AG09319 (cell line): ENCODE results near the gene NOL4L.

Experiments
- DNase-seq: peaks from one replicate; pipeline ENCODE4 v3.0.0-alpha.2; 2010; ENCODE audit warnings: low read depth; ENCODE audit errors: extremely low read depth
- CTCF ChIP-seq: IDR thresholded peaks from 2 replicates; pipeline ENCODE4 v1.5.1; 2011; ENCODE audit warnings: low read depth, mild to moderate bottlenecking, inconsistent platforms, low read length, moderate library complexity

The NOL4L gene

DNA sequence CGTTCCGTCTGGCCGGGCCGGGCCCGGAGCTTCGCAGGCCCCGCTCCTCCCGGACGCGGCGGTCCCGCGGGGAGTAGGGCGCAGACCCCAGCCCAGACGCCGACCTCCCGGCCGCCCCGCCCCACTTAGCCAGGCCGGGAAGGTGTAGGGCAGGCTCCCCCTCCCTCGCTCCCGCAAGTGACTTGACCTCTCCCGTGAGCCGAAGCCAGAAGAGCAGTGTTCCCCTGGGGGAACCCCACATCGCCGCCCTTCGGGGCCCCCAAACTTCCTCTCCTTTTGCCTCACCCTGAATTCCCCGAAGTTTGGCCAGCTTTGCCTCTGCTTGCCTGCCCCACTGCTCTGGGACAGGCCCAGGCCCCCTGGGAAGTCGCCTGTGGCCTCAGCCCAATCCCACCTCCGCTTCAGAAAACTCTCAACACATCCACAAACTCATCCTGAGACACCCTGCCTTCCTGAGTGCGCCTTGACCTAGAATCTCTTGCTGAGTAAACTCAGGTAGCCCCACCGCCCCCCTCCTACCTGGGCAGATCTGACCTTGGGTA lies 524 bp upstream of the NOL4L start:
- TF ChIP-seq CTCF: no peak
- DNase-seq: no peak

- no peak for TF ChIP-seq CTCF
- no peak for DNase-seq
Observed at GRCh38 chr20:32583581-32584070, 1.5 kb downstream of the NOL4L start.

DNA sequence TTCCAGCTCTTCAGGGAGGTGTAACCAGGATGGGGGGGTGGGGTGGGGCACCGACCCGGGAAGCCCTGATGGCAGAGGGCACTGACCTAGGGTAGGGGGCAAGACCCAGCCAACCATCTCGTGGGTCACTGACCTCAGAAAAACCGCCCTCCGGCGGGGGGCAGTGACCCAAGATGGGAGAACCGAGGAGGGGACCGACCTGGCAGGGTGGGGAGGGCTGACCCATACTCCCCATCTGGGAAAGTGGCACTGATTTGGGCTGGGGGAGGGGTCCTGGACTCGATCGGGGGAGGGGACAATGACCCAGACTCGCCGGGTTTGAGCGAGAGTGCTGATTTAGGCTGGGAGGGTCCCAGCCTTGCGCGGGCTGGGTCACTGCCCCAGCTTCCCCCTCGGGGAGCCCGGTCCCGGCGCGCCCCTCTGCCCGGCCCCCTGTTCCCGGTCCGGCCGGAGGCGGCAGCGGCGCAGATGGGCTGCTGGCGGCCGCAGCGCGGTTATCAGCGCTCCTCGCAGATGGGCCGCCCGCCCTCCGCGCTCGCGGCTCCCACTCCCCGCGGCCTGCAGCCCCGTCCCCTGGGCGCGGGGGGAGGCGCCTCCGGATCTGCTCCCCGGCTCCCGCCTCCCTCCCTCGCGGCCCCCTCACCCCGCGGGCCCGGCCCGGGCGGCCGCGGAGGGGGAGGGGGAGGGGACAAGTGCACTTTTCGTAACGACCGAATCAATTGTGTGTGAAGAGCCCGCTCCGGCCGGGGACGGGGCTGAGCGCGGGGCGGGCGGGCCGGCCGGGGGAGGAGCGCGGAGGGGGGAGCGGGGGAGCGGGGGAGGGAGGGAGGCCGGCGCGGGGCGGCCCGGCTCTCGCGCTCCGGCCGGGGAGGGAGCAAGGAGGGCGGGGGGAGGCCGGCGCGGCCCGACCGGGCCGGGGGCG lies 2.2 kb downstream of the NOL4L start:
- no peak for TF ChIP-seq CTCF
- no peak for DNase-seq

- TF ChIP-seq CTCF: no peak
- DNase-seq: no peak
Observed at GRCh38 chr20:32581839-32582658, 3.1 kb downstream of the NOL4L start.

GRCh38 chr20:32580970-32581838 lies 3.9 kb downstream of the NOL4L start:
- no peak for DNase-seq

More at GRCh38 chr20:32580970-32581838, 3.9 kb downstream of the NOL4L start:
- no peak for TF ChIP-seq CTCF
